NCI-H187 treated with DMSO at 0.1 percent for 48 hours (cell line): Measurements from ENCODE around the gene RAPGEF5.

Experiments used
- DNase-seq: peaks from one replicate; lab custom pipeline; 2025; lab: John Stamatoyannopoulos, UW

RAPGEF5 gene

DNA sequence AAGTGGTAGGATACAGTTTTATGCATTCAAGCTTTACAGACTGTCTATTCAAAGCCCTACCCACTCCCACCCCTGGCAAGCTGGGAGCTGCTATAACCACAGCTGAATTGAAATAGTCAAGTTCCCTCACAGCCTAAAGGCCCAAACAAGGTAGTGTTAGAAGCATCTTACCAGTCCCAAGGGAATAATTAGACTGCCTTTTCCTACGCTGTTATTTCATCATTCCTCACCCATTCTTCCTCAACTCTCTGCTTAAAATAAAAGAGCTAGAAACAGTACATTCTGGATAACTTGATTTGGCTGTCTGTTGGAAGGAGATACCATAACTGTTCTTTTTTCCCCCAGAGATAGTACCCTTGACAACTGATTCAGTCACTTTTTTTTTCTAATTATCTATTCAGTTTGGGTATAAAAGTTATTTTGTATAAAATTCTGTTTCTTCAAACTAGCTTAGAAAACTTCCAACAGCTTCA, 54.0 kb downstream of the RAPGEF5 start:
- no peak for DNase-seq

DNA sequence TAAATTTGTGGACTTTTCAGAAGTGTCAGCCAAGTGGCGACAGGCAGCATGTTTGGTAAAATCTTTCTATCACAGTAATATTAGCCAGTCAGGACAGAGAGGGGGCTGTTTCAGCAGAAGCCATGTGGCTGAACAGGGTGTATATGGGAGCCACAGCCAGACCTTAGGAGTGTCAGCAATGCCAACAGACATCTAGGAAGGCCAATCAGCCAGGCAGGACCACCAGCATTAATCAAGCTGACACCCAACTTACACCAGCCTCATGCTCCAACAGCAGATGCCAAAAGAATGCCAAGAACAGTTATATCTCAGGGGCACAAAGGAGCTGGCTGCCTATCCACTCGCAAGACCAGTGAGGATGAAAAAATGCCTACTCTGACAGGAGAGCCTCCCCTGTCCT, 54.8 kb downstream of the RAPGEF5 start:
- no peak for DNase-seq

DNA sequence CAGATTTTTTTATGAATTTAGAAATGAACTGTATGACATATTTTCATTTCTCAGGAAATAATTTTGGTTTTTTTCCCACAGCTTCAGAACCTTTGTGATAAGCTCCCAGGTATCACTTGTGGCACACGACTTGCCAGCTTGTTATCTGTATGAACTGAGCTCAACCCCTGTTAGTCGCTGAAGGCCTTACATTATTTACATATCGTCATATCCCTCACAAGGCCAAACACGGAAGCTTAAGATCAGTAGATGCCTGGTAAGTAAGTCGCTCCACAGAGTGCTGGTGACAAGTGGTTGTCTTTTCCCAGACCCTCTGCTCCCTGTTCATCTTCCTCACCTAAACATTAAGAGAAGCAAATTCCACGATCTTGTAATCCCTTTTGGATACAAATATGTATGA, 55.2 kb downstream of the RAPGEF5 start:
- no peak for DNase-seq

DNA sequence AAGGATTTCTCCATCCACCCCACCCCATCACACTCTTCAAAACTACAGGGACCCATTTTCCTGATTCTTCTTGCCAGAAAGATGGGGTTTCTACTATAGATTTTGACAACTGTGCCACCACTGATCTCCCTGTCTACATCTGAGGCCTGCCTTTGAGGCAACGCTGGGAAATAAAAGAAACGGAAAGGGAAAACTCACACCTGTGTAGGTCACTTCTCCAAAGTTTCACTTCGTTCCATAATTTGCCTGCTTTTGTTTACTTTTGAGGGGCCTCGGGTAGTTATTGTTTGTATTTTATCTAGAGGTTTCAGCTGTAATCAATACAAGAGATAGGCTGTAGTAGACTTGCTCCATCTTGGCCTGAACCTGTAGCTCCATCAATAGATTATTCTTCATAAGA, 56.1 kb downstream of the RAPGEF5 start:
- no peak for DNase-seq

DNA sequence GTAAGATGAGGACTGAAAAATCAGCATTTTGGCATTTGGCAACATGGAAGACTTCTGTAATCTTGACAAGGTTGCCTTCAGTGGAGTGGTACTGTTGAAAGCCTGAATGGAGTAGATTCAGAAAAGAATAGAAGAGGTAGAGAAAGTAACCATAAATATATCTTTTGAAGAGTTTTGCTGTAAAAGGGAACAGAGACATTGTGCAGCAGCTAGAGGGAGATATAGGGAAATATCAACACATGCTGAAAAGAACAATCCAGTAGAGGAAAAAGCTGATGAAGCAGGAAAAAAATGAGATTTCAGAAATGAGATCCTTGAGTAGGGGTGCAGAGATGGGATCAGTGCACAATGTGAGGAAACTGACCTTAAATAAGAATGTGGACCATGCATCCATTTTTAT, 60.0 kb downstream of the RAPGEF5 start:
- no peak for DNase-seq

DNA sequence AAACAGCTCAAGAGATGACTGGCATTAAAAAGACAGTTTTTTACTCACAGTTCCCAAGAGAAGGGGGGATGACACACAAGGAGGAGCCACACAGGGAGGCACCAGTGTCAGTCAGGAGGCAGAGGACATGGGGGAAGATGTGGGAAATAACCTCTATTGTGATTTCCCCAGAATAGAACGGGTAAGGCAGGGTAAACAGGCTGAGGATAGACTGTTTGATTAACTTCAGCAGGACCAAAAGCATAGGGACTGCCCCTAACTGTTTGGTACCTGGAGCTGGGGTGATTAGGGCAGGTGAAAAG, 60.7 kb downstream of the RAPGEF5 start:
- DNase-seq = no peak

DNA sequence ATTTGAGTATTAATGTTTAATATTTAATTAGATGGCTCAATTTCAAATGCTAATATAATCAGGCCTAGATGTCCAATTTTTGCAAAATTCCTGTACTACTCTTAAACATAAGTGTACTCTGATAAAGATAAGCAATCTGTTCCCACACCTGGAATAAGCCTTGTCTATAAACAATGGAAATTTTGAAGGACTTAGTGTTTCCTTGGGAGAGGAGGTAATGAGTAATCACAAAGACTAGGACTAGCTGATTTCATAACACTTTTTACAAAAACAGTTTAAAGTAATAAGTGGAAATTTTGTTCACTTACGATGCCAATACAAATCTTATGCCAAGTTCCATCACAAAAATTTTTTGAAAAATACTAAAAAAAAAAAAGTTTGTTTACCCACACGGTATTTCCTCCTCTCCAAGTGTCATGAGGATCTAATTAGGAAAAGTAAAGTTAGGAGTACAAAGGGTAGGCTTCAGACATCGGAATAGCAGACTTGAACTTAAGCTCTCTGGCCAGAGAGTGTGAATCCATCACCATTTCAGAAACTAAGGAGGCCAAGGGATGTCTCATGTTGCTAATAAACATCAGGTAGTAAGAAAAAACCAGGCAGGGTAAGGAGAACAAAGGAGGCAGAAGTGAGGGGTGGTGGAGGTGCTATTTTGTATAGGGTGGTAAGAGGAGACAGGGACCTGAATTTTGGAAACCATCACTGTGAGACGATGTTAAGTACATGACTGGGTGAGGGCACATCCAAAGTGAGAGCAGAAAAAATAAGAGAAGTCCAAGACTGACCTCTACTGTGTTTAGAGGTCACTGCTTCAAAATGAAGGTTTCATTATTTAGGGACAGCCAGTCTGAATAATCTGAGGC, 61.3 kb downstream of the RAPGEF5 start:
- no peak for DNase-seq

DNA sequence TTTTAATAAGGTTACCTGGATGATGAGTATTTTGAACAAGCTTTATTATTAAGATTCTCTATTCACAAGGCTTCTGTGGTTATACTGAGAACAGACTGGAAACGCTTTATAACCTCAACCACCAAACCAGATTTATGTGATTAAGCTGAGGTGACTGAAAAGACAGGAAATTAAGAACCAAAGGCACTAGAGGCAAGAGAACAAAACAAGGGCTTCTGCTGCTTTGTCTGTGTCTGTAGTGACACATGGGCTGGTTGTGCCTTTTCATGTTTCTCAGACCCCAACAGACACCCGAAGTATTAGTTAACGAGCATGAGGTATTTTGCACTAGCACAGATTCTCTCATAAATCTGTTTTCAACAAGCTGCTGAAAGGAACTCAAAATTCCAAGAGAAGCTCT, 64.4 kb downstream of the RAPGEF5 start:
- DNase-seq = no peak

DNA sequence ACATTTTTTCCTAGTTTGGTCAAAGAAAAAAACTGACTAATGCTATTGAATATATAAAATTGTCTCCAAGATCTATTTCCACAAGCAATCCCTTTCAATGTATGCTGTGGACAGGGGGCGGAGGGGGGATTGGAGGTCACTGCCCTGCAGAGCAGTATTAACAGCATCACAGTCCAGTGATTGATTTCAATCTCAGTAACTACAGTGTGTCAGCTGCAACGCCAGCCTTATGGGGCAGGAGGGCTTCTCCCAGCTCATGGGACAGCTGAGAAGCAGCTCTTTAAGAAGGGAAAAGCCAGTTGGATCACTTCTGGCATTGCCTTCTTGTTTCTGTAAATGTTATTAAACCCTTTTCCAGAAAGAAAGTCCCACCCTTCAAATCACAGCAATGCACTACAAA, 65.0 kb downstream of the RAPGEF5 start:
- DNase-seq = no peak

DNA sequence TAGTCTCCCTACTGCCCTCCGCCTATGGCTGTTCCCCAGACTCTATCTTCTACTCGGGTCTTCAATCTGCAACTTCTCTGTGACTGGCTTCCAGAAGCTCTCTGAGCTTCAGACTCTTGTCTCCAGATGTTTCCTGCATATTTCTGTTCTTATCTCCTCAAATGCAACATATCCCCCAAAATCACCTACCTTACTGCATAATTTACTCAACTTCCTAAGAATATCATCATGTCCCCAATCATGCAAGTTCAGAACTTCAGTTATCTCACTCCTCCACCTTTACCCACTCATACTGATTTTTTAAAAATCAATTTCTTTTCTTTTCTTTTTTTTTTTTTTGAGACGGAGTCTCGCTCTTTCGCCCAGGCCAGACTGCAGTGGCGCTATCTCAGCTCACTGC, 68.8 kb downstream of the RAPGEF5 start:
- DNase-seq = no peak

DNA sequence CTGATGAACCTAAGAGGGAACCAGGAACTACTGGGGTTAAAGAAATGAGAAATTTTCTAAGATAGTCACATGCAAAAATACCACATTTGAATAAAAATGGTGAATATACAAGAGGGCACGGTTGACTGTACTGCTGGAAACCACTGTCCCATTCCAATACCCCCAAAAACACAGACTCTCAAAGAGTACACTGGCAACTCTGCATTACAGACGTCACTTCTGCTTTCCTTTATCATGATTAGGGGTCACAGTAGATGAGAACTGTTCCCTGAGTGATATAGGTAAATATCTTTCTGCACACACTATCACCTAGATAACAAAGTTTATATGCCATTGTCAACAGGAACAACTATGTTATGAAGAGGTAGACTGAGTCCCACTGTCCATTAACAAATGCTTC, 69.5 kb downstream of the RAPGEF5 start:
- DNase-seq = no peak

DNA sequence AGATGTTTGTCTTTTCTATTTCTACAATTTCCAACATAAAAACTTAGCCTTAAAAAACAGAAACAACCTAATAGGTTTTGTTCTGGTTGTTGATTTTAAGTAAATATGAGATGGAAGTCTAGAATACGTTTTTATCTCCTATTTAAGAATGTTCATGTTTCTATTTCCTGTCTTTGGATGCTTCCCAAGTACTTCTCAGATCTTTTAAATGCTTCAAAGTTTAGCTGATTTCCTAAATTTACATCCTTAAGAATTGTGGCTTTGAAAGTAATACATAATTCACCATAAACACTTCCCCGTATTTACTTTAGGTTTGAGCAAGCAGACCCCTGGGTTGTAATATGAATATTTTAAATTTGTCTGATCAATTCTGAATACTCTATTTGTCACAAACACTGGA, 70.5 kb downstream of the RAPGEF5 start:
- no peak for DNase-seq

DNA sequence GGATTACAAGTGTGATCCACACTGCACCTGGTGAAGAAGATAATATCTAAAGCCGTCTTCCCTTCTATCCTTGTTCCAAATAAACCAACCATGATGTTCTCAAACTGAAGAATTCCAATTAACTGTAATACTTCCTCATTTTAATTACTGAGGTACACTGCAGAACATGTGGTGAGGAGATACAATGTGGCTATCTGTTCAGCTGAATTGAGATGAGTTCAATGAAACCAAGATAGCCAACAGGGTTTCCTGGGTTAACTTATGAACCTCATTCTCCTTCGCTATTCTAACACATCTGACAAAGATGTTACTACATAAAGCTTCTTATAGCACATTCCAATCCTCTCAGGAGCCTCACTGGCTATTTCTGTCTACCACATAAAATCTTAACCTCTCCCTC, 75.5 kb downstream of the RAPGEF5 start:
- no peak for DNase-seq

DNA sequence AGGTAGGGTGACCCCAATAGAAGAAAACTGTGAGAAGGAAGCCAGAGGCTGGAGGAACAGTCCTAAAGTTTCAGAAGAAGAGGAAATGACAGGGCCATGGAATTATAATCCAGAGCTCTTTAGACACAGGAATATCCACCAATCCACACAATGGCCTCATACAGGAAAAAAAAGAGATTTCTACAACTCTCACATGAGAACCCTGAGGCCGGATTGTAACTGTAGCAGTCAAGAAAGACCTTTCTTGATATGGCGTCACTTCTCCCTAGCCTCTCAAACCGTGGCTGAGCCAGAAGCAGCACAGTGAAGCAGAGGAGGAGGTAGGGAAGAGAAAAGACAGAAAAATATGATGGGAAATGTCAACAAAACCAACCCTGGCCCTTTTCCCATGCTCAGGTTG, 76.9 kb downstream of the RAPGEF5 start:
- no peak for DNase-seq

DNA sequence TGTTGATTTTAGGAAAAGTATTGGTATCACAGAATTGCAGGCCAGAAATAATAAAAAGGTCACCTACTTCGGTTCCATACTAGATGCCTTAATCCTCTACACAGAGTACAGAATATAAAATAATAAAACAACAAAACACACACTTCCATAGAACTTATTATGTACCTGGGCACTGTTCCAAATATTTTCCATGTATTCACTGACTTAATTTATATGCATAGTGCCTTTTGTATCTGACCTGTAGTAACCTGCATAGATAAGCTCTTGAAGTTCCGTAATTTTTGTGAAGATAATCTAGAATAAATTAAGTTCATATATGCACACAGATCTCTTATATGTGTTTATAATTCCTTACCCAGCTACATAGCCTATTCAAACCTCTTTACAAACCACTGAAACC, 78.3 kb downstream of the RAPGEF5 start:
- no peak for DNase-seq

DNA sequence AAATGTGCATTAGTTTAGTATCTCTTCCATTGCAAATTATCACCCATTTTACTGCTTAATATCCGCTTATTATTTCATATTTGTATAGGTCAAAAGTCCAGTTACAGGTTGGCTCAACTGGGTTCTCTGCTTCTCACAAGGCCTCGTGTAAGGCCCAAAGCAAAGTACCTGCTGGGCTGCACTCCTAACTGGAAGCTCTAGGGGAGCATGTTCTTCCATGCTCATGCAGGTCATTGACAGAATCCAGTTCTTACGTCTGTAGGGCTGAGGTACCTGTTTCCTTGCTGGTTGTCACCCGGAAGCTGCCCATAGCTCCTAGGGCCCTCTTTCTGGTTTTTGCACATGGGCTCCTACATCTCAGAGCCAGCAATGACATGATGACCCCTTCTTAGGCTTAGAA, 79.6 kb downstream of the RAPGEF5 start:
- no peak for DNase-seq

DNA sequence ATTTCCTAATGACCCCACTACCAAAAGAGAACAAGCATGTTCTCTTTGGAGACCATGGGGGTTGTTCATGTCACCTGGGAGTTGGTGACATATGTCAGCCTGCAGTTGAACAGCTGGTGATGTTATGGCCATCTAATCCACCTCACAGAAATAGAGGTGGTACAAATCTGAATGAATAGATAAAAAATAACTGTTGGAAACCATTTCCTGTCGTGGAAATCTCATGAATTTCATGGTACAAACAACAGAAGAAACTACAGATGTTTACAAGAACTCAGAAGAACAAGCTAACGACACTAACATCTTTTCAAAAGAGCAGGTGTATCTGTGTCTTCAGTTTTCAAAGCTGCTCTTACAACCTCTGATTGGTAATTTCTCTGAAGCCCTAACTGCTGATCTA, 81.3 kb downstream of the RAPGEF5 start:
- no peak for DNase-seq

DNA sequence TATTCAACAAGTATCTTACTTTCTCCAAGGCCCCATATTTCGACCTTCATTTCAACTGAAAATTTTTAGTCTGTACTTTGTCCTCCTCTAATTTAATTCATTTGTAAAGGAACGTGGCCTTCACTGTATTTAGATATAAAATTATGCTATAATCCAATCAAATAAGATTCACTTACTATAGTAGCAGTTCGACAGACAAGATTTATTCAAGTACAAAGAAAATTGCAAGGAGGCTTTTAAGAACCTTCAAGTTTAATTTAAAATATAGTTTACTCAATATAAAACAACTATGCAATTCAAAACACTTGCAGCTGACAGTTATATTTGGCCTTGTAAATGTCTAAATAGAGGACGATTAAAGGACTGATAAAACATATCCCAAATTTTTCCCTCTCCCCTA, 85.6 kb downstream of the RAPGEF5 start:
- DNase-seq = no peak

DNA sequence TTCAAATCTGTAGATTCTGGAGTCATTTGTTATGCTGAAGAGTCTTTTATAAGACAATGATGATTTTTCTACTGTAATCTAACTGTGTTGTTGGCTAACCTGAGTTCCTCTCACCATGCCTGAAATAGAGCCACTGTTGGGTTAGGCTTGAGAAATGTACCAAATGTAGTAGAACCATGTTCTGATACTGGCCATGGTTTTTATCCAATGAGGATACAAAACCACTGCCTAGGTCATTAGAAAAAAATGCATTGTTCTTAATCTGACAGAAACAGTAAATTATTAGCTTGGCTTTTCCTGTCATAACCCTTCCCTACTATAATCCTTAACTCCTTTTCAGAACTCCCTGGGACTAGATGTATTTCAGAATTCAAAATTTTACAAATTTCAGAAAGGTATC, 86.6 kb downstream of the RAPGEF5 start:
- no peak for DNase-seq

DNA sequence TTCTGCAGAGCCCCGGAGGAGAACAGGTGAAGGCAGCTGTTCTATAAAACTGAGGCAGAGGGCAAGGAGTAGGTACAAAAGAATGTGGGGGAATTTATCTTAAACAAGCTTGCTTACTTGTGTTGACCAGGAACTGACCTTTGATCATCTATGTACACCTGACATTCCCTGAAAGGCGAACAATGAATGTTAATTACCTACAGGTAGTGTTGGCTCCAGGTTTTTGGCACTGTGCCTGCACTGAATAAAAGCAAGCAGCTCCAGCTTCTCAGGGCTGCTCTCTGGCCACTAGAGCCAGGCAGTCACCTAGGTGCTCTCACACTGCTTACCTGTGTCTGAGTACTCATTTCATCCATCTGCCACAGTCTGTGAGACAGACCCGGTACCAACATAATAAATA, 87.0 kb downstream of the RAPGEF5 start:
- DNase-seq = no peak

DNA sequence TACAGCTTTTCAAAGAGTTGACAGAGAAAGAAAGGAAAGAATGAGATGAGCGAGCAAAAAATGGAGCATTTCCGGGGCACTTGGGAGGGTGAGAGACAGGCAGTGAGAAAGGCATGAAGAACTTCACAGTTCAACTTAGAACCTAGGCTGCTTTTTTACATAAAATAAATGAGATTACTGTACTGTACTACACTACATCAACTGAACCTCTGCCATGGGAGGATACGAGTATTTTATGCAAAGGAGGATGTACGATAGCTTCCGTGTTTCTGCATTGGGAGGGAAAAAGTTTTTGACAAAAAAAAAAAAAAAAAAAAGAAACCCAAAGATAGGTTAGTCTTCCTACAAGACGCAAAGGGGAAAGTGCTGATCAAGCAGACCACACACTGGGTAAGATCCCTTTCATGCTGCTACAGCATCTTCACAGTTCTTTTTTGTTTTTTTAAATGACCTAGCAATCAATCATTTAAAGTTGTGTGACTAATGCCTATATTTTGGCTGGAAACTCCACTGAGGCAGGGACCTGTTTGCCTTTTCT, 88.0 kb downstream of the RAPGEF5 start:
- no peak for DNase-seq

DNA sequence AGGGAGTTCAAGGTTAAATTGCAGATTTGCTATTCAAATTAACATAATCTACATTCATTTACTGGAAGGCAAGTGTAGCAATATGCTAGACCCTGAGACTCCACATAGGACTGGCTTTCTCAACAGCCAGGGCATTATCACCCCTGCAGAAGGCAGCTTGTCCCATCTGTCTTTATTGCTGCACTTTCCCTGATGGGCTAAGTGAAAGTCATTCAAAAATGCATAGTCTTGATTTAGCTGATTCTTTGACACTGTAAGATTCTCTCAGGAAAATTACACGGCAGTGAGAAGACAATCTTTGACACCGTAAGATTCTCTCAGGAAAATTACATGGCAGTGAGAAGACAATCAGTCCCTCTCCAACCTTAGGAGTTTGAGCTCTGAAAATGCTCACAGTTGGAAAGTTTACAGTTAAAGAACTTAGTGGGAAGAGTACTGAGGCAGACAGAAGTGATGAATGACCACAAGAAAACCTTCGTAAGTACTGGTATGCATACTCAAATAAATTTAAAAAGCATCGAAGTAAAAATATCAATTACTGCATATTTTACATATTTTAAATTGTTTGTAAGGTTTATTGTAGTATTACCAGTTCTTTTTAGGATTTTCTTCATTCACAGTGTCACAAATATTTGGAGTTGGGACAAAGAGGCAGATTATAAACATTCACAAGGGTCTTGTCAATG, 88.9 kb downstream of the RAPGEF5 start:
- DNase-seq = no peak

DNA sequence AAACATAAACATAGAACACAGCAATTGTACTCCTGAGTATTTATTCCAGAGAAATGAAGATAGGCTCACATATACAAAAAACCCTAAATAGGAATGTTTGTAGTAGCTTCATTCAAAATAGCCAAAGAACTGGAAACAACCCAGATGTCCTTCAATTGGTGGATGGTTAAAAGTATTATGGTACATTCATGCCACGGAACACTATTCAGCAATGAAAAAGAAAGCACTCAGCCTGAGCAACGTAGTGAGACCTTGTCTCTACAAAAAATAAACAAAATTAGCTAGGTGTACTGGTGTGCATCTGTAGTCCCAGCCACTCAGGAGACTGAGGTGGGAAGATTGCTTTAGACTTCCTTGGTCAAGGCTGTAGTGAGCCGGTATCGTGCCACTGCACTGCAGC, 94.4 kb downstream of the RAPGEF5 start:
- no peak for DNase-seq
